ENCODE measurements around the gene CYP2R1.

DNA sequence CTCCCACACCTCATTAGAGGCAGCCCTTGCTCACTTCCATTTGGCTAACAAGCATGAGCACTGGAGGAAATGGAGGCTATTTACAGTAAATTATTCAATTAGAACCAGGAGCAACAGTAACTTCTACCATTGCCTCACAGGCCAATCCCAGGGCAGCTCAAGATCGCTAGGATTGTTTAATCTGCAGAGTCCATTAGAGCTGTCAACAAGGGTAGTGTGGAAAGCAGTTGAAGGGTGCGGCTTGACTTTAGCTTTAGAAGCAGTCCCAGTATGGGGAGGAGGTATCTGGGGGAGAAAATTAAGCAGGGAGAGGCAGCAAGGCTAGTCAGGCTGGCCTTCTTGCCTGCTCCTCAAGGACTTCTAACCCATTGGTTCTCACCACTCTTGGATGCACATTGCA, 38.3 kb upstream of the CYP2R1 start:
- no peak for TF ChIP-seq TAF1 (IDR thresholded peaks at IDR 0.05; ENCODE audit: low read depth, low read length)
- no peak for TF ChIP-seq POLR2AphosphoS5 (IDR thresholded peaks at IDR 0.05; ENCODE audit: low read depth, low read length)
- no peak for TF ChIP-seq POLR2A (IDR thresholded peaks at IDR 0.05; ENCODE audit: low read depth, low read length)
- no peak for TF ChIP-seq PAX5 (IDR thresholded peaks at IDR 0.05; ENCODE audit: insufficient read depth, low read length, severe bottlenecking)

All from GM12891 (cell line).